Natural killer cell (primary cell): ENCODE results near the gene TBR1. TPM values are rescaled to one million over a fixed set of nuclear protein-coding genes. Genes with fewer than 3 reads are reported as not detected.

Experiments used
- ATAC-seq, 3 donors: fragments of 150-1000 bp in 2 of 3; fragments of 200-7000 bp in 1 of 3; cut with Tn5 transposase; 1 replicate in 1 of 3; 2 replicates in 2 of 3; pipeline ENCODE4 v1.10.0; 2021; ENCODE audit warnings: mild to moderate bottlenecking in 2 of 3, moderate library complexity in 2 of 3
- DNase-seq, 2 donors: peaks; one replicate each; pipeline versions ENCODE4 v3.0.0 to v3.0.0-alpha.2; 2013 to 2021; ENCODE audit warnings: mixed read lengths in 1 of 2
- H3K27ac ChIP-seq: one replicate; pipeline ENCODE4 v1.5.1; 2013; ENCODE audit warnings: mild to moderate bottlenecking, low read length
- H3K27me3 ChIP-seq: one replicate; pipeline ENCODE4 v1.6.1; 2013; ENCODE audit warnings: low read length; ENCODE audit not compliant: control insufficient read depth, insufficient read depth
- H3K36me3 ChIP-seq: one replicate; pipeline ENCODE4 v1.6.1; 2013; ENCODE audit warnings: low read length; ENCODE audit not compliant: control insufficient read depth, insufficient read depth
- H3K4me1 ChIP-seq: one replicate; pipeline ENCODE4 v1.6.1; 2013; ENCODE audit warnings: low read length; ENCODE audit not compliant: control insufficient read depth, insufficient read depth
- H3K4me3 ChIP-seq: one replicate; pipeline ENCODE4 v1.5.1; 2013; ENCODE audit warnings: low read length
- H3K9me3 ChIP-seq: one replicate; pipeline ENCODE4 v1.6.1; 2013; ENCODE audit warnings: low read length; ENCODE audit not compliant: control insufficient read depth, insufficient read depth
- H3K27ac Mint-ChIP-seq, 2 donors: one replicate each; pipeline ENCODE4 v1.8.0; 2022; ENCODE audit warnings: mild to moderate bottlenecking in 2 of 2, mixed read lengths in 2 of 2, moderate library complexity in 1 of 2
- H3K27me3 Mint-ChIP-seq, 2 donors: one replicate each; pipeline ENCODE4 v1.8.0; 2022; ENCODE audit warnings: low read depth in 2 of 2, mixed read lengths in 2 of 2
- H3K36me3 Mint-ChIP-seq: one replicate; pipeline ENCODE4 v1.8.0; 2022; ENCODE audit warnings: mixed read lengths
- H3K4me1 Mint-ChIP-seq, 2 donors: one replicate each; pipeline ENCODE4 v1.8.0; 2022; ENCODE audit warnings: mixed read lengths in 2 of 2
- H3K4me3 Mint-ChIP-seq: one replicate; pipeline ENCODE4 v1.8.0; 2022; ENCODE audit warnings: mild to moderate bottlenecking, moderate library complexity, mixed read lengths
- H3K9me3 Mint-ChIP-seq, 2 donors: one replicate each; pipeline ENCODE4 v1.8.0; 2022; ENCODE audit warnings: mixed read lengths in 2 of 2
- WGBS: methylation state at CpG from one replicate; pipeline ENCODE4 v1.1.7; 2013; ENCODE audit warnings: missing lambda C conversion rate; ENCODE audit not compliant: insufficient coverage; 5-methylcytosine and 5-hydroxymethylcytosine counted together
- intact Hi-C: fragments of 100-400 bp; cut with micrococcal nuclease; formaldehyde crosslinking; loops from one replicate; pipeline ENCODE4 v1.14.2; 2022
- total RNA-seq, 4 donors: library from RNA; stranded (reverse); fragments of 120-200 nt in 1 of 4; gene quantifications; one replicate each; pipeline versions ENCODE4 v1.2.3 to v1.2.4, GENCODE V29; 2013 to 2022
- TF ChIP-seq, protein P1 (sequence below): fragments of 200-600 bp; IDR thresholded peaks from one replicate; pipeline ENCODE4 v1.8.0; 2022; ENCODE audit warnings: antibody characterized with exemption

Gene TBR1
- total RNA-seq, 3 donors from 2014 or later (not counting 1 experiment from before 2014, with no cell fraction given): not detected

- DNase-seq (no peak), ATAC-seq (no peak)
- H3K9me3 ChIP-seq: no peaks in the 10 kb centered on the region
- intact Hi-C loops: no loop called here
- H3K4me3 ChIP-seq: no peak overlapping the region
- Mint-ChIP-seq H3K27ac (no peak overlapping the region), H3K4me3 (peak overlapping the region; percentile 13), H3K4me1 (peaks cover 32 to 46% of the 10 kb centered on the region in 2 donors), H3K9me3 (no peaks in the 10 kb centered on the region), H3K36me3 (peaks cover 7% of the 10 kb centered on the region), H3K27me3 (peaks cover 72 to 87% of the 10 kb centered on the region in 2 donors)
- no peak overlapping the region for H3K27ac ChIP-seq
- 4% methylated on average over 46 of the region's 49 CpGs for WGBS
- H3K27me3 ChIP-seq: peaks cover 71% of the 10 kb centered on the region
- peaks cover 47% of the 10 kb centered on the region for H3K4me1 ChIP-seq
- no peaks in the 10 kb centered on the region for H3K36me3 ChIP-seq
- TF ChIP-seq, protein P1, sequence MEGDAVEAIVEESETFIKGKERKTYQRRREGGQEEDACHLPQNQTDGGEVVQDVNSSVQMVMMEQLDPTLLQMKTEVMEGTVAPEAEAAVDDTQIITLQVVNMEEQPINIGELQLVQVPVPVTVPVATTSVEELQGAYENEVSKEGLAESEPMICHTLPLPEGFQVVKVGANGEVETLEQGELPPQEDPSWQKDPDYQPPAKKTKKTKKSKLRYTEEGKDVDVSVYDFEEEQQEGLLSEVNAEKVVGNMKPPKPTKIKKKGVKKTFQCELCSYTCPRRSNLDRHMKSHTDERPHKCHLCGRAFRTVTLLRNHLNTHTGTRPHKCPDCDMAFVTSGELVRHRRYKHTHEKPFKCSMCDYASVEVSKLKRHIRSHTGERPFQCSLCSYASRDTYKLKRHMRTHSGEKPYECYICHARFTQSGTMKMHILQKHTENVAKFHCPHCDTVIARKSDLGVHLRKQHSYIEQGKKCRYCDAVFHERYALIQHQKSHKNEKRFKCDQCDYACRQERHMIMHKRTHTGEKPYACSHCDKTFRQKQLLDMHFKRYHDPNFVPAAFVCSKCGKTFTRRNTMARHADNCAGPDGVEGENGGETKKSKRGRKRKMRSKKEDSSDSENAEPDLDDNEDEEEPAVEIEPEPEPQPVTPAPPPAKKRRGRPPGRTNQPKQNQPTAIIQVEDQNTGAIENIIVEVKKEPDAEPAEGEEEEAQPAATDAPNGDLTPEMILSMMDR: no peak
Observed at GRCh38 chr2:161418715-161419637, 2.9 kb downstream of the TBR1 start.

DNA sequence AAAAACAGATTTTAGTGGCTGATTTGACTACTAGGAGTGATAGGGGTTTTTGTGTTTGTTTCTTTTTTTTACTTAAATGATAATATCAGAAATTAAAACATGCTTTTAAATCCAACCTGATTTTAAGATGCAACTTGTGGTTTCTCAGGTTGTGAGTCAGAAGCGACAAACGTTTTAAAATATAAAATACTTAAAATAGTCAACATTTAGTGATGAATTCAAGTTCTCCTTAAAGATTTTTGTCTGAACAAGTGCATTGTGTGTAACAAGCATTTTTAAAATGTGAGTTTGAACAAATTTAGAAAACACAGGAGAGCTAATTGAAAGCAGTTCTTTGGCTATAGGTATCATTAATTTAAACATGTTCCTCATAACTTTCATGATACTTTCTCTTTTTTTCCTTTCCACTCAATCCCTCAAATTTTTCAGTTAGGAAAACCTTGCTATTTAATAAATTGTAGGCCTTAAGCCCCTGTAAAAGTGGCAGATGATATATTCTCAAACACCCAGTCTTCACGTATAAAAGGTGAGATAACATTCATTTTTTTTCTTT lies 3.6 kb downstream of the TBR1 start:
- peaks cover 46% of the 10 kb centered on the region for H3K4me1 ChIP-seq
- Mint-ChIP-seq H3K27me3 (peaks cover 78 to 92% of the 10 kb centered on the region in 2 donors), H3K4me3 (no peak overlapping the region), H3K9me3 (no peaks in the 10 kb centered on the region), H3K36me3 (peaks cover 11% of the 10 kb centered on the region), H3K4me1 (peaks cover 38 to 53% of the 10 kb centered on the region in 2 donors), H3K27ac (no peak overlapping the region)
- ATAC-seq (no peak), DNase-seq (no peak)
- WGBS: 88% methylated on average over 1 of the region's 3 CpGs
- TF ChIP-seq, protein P1: no peak
- H3K9me3 ChIP-seq: no peaks in the 10 kb centered on the region
- H3K36me3 ChIP-seq: no peaks in the 10 kb centered on the region
- no peak overlapping the region for H3K27ac ChIP-seq
- intact Hi-C loops: no loop called here
- H3K4me3 ChIP-seq: no peak overlapping the region
- peaks cover 74% of the 10 kb centered on the region for H3K27me3 ChIP-seq

GRCh38 chr2:161420406-161421074 lies 4.4 kb downstream of the TBR1 start:
- intact Hi-C loops: no loop called here
- no peak overlapping the region for H3K4me3 Mint-ChIP-seq
- DNase-seq: no peak

More at GRCh38 chr2:161420406-161421074, 4.4 kb downstream of the TBR1 start:
- Histone ChIP-seq H3K9me3 (no peaks in the 10 kb centered on the region), H3K4me3 (no peak overlapping the region), H3K36me3 (no peaks in the 10 kb centered on the region), H3K27me3 (peaks cover 76% of the 10 kb centered on the region), H3K4me1 (peaks cover 38% of the 10 kb centered on the region), H3K27ac (no peak overlapping the region)
- H3K27me3 Mint-ChIP-seq: peaks cover 76 to 92% of the 10 kb centered on the region in 2 donors
- H3K27ac Mint-ChIP-seq: no peak overlapping the region
- peaks cover 33 to 48% of the 10 kb centered on the region in 2 donors for H3K4me1 Mint-ChIP-seq
- no peak for ATAC-seq
- TF ChIP-seq, protein P1: no peak
- H3K9me3 Mint-ChIP-seq: no peaks in the 10 kb centered on the region
- peaks cover 15% of the 10 kb centered on the region for H3K36me3 Mint-ChIP-seq
- 24% methylated on average over 10 of the region's 11 CpGs for WGBS
